ENCODE measurements around the gene FBRSL1.

DNA sequence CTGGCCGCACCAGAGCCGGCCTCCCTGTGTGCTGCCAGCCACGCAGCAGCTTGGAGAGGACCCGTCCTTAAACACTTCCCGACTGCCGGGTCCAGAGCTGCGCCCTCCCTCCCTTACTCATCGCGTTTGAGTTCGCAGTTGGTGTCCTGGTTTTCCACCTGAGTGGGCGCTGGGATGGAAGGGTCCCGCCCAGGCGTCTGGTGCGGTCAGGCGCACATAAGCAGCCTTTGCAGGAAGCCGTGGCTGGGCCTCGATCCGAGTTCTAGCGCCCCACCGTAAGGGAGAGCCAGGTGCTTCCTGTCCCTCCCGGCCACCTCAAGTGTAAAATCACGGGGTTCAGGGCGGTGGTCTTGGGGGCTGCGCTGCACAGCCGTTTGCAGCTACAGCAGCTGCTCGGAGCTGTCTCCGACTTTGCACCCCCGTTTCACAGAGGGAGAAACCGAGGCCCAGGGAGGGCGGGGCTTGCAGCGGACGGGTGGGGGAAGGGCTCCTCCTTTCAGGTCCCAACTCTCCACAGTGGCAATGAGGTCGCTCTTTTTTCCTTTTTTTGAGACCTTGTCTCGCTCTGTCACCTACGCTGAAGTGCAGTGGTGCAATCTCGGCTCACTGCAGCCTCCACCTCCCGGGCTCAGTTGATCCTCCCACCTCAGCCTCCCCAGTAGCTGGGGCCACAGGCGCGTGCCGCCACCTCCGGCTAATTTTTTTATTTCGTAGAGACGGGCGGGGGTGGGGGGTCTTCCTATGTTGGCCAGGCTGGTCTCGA lies 69.1 kb downstream of the FBRSL1 start:
- no peak for TF ChIP-seq EZH2phosphoT487 (IDR thresholded peaks at IDR 0.05; ENCODE audit: insufficient read depth, low read depth)
- no peak for TF ChIP-seq EZH2 (IDR thresholded peaks at IDR 0.05; ENCODE audit: insufficient read depth, poor library complexity, severe bottlenecking)

All from GM23248 (cell line).